K562 (cell line): ENCODE data around the gene FANCD2. TPM values are rescaled to one million over a fixed set of nuclear protein-coding genes. Genes with fewer than 3 reads are reported as not detected.

Experiments
- ATF1 ChIP-seq, 2 experiments: fragments of 450-650 bp in 1 of 2; IDR thresholded peaks; 2 replicates each; pipeline ENCODE4 v1.6.1; 2016; ENCODE audit warnings: missing compliant biosample characterization in 1 of 2, missing genetic modification characterization in 1 of 2
- CREM ChIP-seq: IDR thresholded peaks from 2 replicates; pipeline ENCODE4 v1.6.1; 2014; ENCODE audit warnings: antibody characterized with exemption, low read depth
- MCM7 ChIP-seq, 2 experiments: fragments of 450-650 bp; IDR thresholded peaks; 2 replicates each; pipeline ENCODE4 v1.6.1; 2016 to 2018
- NCOA2 ChIP-seq, 2 experiments: fragments of 450-650 bp; IDR thresholded peaks; 2 replicates each; pipeline ENCODE4 v1.6.1; 2018; ENCODE audit warnings: mild to moderate bottlenecking in 2 of 2, moderate library complexity in 1 of 2; ENCODE audit not compliant: partially characterized antibody in 2 of 2
- POLR2G ChIP-seq: fragments of 200-400 bp; formaldehyde crosslinking; IDR thresholded peaks from 2 replicates; pipeline ENCODE4 v1.6.1; 2017; ENCODE audit warnings: low read depth, mild to moderate bottlenecking, antibody characterized with exemption, low read length, moderate library complexity
- SUPT5H ChIP-seq: fragments of 450-650 bp; IDR thresholded peaks from 2 replicates; pipeline ENCODE4 v1.6.1; 2016
- ZKSCAN3 ChIP-seq: fragments of 250-450 bp; sonication (Bioruptor Pico); IDR thresholded peaks from 2 replicates; pipeline ENCODE4 v1.4.0; 2020
- ZMIZ1 ChIP-seq, 2 experiments: fragments of 150-350 bp in 1 of 2; IDR thresholded peaks; 2 replicates each; pipeline ENCODE4 v1.6.1; 2012 to 2016; ENCODE audit warnings: low read depth in 2 of 2, low read length in 2 of 2, mild to moderate bottlenecking in 1 of 2, moderate library complexity in 1 of 2
- ZNF140 ChIP-seq: fragments of 250-450 bp; sonication (Bioruptor Pico); IDR thresholded peaks from 2 replicates; pipeline ENCODE4 v1.8.0; 2021; ENCODE audit warnings: moderate library complexity, mild to moderate bottlenecking, inconsistent platforms
- ZNF253 ChIP-seq: fragments of 250-450 bp; sonication (Bioruptor Pico); conservative IDR thresholded peaks from 2 replicates; pipeline ENCODE4 v1.6.1; 2021; ENCODE audit warnings: mild to moderate bottlenecking
- ZNF551 ChIP-seq: fragments of 250-450 bp; sonication (Bioruptor Pico); IDR thresholded peaks from 2 replicates; pipeline ENCODE4 v1.5.0; 2021; ENCODE audit warnings: mild to moderate bottlenecking, moderate library complexity
- ZNF668 ChIP-seq: fragments of 250-450 bp; sonication (Bioruptor Pico); IDR thresholded peaks from 2 replicates; pipeline ENCODE4 v1.8.0; 2022; ENCODE audit warnings: mild to moderate bottlenecking, inconsistent platforms
- ZNF766 ChIP-seq: fragments of 200-800 bp; sonication (Bioruptor generic); conservative IDR thresholded peaks from 2 replicates; pipeline ENCODE4 v1.6.1; 2016; ENCODE audit warnings: missing genetic modification characterization, missing compliant biosample characterization
- polyA plus RNA-seq, 8 experiments: library from polyadenylated mRNA; depleted of rRNA in 4 of 8; stranded (reverse) in 5 of 8; unstranded in 3 of 8; fragments of >200 nt; fragmentation: Nextera tagmentation in 2 of 8; fragmentation: Illumina TruSeq in 1 of 8; extraction: Ambion mirVana in 2 of 8; extraction: Trizol in 1 of 8; gene quantifications; 2 replicates each; pipeline versions ENCODE4 v1.2.1 to v1.2.3, GENCODE V29; 2011 to 2014; ENCODE audit warnings: inconsistent platforms in 1 of 8, missing spikeins in 1 of 8
- total RNA-seq, 7 experiments: library from RNA; depleted of rRNA in 6 of 7; stranded (reverse); fragments of >200 nt in 6 of 7; fragmentation: Illumina TruSeq in 2 of 7; extraction: Trizol in 2 of 7; gene quantifications; 2 replicates each; pipeline versions ENCODE4 v1.2.1 to v1.2.3, GENCODE V29; 2011 to 2021; ENCODE audit warnings: low replicate concordance in 1 of 7

FANCD2 gene
- total and polyA plus RNA-seq, 9 of the 15 experiments (the other 6 are each of a cell fraction or from before 2014, with no cell fraction given) = 59.4 to 137 (median 96.1) TPM

GRCh38 chr3:10006048-10006761 is 20.0 kb upstream of the FANCD2 start (continued):
- TF ChIP-seq POLR2G = no peak
- no peak for TF ChIP-seq ZMIZ1 (IDR thresholded peaks at IDR 0.05; ENCODE audit: low read depth in 2 of 2, low read length in 2 of 2)
- no peak for TF ChIP-seq NCOA2 (IDR thresholded peaks at IDR 0.05; ENCODE audit: partially characterized antibody in 2 of 2)
- no peak for TF ChIP-seq ZNF551 (CRISPR knock-in tag)
- no peak for TF ChIP-seq ZNF668 (CRISPR knock-in tag)
- no peak for TF ChIP-seq MCM7 (IDR thresholded peaks at IDR 0.05)
- no peak for TF ChIP-seq ZNF253 (CRISPR knock-in tag)
- TF ChIP-seq ZNF140 (CRISPR knock-in tag) = no peak
- peak; percentile 46 for TF ChIP-seq SUPT5H
- TF ChIP-seq ZKSCAN3 (CRISPR knock-in tag) = no peak
- no peak for TF ChIP-seq ATF1 (CRISPR knock-in tag; IDR thresholded peaks at IDR 0.05)
- peak; percentile 42; the same call in 1 of the 2 replicates for TF ChIP-seq ATF1 (tag; IDR thresholded peaks at IDR 0.05)
- TF ChIP-seq CREM = 0 out of 2 replicates have a peak, but pooled peaks have one; percentile 26
- TF ChIP-seq ZNF766 = no peak
- TF ChIP-seq, all 486 proteins: peak for 5
